ENCODE results near the gene DET1.
A peak's percentile ranks its signal among the peaks of the same experiment; 100 is the strongest.

DET1 gene

DNA sequence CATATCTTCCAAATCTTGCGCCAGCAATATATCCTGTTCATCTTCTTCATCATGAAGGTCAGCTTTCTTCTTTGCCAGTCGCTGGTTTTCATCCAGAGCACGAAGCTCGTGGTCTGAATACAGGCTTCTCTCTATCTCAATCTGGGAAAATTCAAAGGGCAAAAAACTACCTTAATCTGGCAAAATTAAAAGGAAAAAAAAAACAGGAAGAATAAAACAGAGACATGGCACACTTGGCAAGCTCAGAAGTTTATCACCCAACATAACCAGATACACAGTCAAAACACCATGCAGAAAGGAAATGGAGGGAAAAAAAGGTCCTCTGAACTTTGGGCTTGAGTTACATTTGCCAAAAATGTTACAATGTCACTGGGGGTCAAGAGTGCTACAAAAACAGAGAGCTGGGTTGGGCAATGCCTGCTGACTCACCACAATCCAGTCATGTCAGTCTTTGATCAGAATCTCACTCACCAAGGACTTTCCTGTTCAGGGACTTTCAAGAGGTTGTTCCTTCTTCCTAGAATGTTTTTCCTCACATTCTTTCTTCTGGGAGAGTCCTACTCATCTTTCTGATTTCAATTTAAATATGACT lies 80.8 kb downstream of the DET1 start:
- DNase-seq (ENCODE audit: low read depth): peak; percentile 83

DNA sequence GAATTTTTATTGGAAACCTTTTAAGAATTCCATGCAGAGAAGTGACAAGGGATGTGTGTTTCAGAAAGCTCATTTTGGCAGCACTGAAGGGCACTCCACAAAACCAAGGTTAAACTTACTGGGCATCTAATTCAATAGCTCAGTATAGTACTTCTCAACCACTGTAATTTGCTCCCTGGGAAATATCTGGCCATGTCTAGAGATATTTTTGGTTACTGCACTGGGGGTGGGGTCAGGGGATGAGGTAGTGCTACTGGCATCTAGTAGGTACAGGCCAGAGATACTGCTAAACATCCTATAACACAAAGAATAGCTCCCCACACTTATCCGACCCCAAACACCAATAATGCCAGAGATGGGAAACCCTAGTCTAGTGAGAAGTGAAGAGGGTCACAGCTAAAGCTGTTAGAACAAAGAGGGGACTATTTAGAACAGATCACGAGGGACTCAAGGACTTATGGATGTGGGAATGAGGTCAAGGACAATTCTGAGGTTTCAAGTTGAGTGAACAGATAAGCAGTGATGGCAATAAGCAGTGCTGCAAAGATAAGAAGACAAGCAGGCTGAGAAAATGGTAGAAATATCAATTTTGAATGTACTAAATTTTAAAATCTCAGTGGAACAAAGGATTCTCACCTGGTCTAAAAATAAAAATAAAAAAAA lies 82.5 kb downstream of the DET1 start:
- no peak for DNase-seq (ENCODE audit: low read depth)
